Testis (tissue), 3 donors: Measurements from ENCODE around the gene NFILZ. TPM values are rescaled to one million over a fixed set of nuclear protein-coding genes. Genes with fewer than 3 reads are reported as not detected.
A peak's percentile ranks its signal among the peaks of the same experiment; 100 is the strongest.

ENCODE experiments used
- DNase-seq: peaks from one replicate; pipeline ENCODE4 v3.0.0-alpha.2; 2019
- H3K27ac ChIP-seq, 2 donors: fragments of 200-600 bp; sonication (generic); one replicate each; pipeline ENCODE4 v1.5.1; 2019
- H3K27me3 ChIP-seq: fragments of 200-600 bp; sonication (generic); one replicate; pipeline ENCODE4 v1.5.1; 2019
- H3K36me3 ChIP-seq: fragments of 200-600 bp; sonication (generic); one replicate; pipeline ENCODE4 v1.5.1; 2017; ENCODE audit warnings: low read depth; ENCODE audit errors: missing control alignments
- H3K4me1 ChIP-seq: fragments of 200-600 bp; sonication (generic); one replicate; pipeline ENCODE4 v1.5.1; 2019
- H3K4me3 ChIP-seq, 2 donors: fragments of 200-600 bp; sonication (generic); one replicate each; pipeline ENCODE4 v1.5.1; 2017 to 2019
- H3K9me3 ChIP-seq: fragments of 200-600 bp; sonication (generic); one replicate; pipeline ENCODE4 v1.5.1; 2017
- POLR2A ChIP-seq: fragments of 450-650 bp; IDR thresholded peaks from one replicate; pipeline ENCODE4 v1.6.1; 2017; ENCODE audit warnings: antibody characterized with exemption, mild to moderate bottlenecking, moderate library complexity
- WGBS, 2 donors: methylation state at CpG; one replicate each; pipeline ENCODE4 v1.1.5; 2018; 5-methylcytosine and 5-hydroxymethylcytosine counted together
- intact Hi-C: fragments of 100-400 bp; cut with DNase I; formaldehyde crosslinking; loops from one replicate; pipeline ENCODE4 v1.15.1; 2023; ENCODE audit warnings: low total_unique reads
- polyA plus RNA-seq: library from polyadenylated mRNA; stranded (reverse); fragments of 350-450 nt; fragmentation: Illumina TruSeq; extraction: RNeasy Lipid Tissue Mini Kit (QIAGEN cat#74804); gene quantifications from one replicate; pipeline ENCODE4 v1.2.3, GENCODE V29; 2014; ENCODE audit warnings: low read depth, low replicate concordance; ENCODE audit not compliant: insufficient read depth
- total RNA-seq, 2 donors: library from RNA; depleted of rRNA; stranded (reverse); fragments of >200 nt; gene quantifications; one replicate each; pipeline ENCODE4 v1.2.3, GENCODE V29; 2016
- TF ChIP-seq, protein P1 (sequence below), 3 experiments: fragments of 450-650 bp in 2 of 3; fragments of 200-600 bp in 1 of 3; sonication (generic) in 1 of 3; IDR thresholded peaks; one replicate each; pipeline ENCODE4 v1.5.1; 2016 to 2019; ENCODE audit warnings: antibody characterized with exemption in 3 of 3, mild to moderate bottlenecking in 2 of 3, moderate library complexity in 1 of 3

NFILZ gene
- total and polyA plus RNA-seq, 3 donors from 2014 or later, result 1.4 to 4.6 (median 4.0) TPM

DNA sequence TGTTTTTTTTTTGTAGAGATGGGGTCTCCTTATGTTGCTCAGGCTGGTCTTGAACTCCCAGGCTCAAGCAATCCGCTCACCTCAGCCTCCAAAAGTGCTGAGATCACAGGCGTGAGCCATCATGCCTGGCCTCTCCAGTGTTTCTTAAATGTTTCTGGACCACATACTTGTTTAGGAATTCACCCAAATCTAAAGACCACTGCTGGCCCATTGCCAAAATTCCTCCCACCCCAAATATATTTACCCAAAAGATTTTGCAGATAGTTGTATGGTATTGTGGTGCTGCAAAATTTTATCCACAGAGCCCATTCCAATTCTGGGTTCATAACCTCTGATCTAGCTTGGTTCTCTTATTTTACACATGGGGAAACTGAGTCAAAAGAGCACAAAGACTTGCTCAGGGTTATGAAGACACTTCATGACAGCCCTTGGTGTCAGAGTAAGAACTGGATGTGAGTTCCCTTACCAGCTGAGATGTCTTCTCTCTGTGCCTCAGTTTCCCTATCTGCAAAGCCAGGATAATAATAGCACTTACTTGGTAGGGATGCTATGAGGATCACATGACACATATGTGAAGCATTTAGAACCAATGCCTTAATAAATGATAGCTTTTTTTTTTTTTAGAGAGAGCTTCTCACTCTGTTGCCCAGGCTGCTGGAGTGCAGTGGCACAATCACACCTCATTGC, 10.9 kb downstream of the NFILZ start:
- 84 to 87% methylated on average over 2 of the region's 2 CpGs for WGBS, 2 donors
- no peaks in the 10 kb centered on the region for H3K9me3 ChIP-seq
- intact Hi-C loops, result no loop called here
- H3K4me1 ChIP-seq, result no peaks in the 10 kb centered on the region
- no peaks in the 10 kb centered on the region for H3K36me3 ChIP-seq
- no peak for DNase-seq
- no peak overlapping the region for H3K27ac ChIP-seq
- H3K4me3 ChIP-seq, result no peak overlapping the region
- H3K27me3 ChIP-seq, result no peaks in the 10 kb centered on the region
- TF ChIP-seq POLR2A, result no peak
- TF ChIP-seq, protein P1, sequence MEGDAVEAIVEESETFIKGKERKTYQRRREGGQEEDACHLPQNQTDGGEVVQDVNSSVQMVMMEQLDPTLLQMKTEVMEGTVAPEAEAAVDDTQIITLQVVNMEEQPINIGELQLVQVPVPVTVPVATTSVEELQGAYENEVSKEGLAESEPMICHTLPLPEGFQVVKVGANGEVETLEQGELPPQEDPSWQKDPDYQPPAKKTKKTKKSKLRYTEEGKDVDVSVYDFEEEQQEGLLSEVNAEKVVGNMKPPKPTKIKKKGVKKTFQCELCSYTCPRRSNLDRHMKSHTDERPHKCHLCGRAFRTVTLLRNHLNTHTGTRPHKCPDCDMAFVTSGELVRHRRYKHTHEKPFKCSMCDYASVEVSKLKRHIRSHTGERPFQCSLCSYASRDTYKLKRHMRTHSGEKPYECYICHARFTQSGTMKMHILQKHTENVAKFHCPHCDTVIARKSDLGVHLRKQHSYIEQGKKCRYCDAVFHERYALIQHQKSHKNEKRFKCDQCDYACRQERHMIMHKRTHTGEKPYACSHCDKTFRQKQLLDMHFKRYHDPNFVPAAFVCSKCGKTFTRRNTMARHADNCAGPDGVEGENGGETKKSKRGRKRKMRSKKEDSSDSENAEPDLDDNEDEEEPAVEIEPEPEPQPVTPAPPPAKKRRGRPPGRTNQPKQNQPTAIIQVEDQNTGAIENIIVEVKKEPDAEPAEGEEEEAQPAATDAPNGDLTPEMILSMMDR (IDR thresholded peaks at IDR 0.05), result no peak

DNA sequence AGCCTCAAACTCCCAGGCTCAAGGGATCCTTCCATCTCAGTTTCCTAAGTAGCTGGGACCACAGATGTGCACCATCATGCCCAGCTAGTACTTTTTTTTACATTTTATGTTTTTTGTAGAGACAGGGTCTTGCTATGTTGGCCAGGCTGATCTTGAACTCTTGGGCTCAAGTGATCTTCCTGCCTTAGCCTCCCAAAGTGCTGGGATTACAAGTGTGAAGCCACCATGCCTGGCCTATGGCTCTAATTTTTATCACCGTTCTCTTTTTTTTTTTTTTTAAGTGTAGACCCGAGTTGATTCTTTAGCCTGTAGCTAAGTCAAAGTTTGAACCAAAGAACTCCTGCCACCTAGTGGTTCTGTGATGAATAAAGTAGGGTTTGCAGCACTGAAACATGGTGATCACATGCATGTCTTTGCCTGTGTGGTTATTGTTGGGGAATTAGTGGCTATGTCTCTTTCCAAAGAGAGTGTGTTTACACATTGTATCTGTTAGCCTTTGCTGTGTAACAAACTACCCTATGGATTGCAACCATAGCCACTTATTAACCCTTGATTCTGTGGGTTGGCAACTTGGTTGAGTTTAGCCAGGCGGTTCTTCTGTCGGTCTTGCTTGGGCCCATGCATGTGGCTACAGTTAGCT, 11.6 kb downstream of the NFILZ start:
- H3K27me3 ChIP-seq, result no peaks in the 10 kb centered on the region
- no peak for TF ChIP-seq POLR2A
- TF ChIP-seq, protein P1 (IDR thresholded peaks at IDR 0.05), result peak; percentile 17 to 43 (median 42)
- 58 to 64% methylated on average over 4 of the region's 4 CpGs for WGBS, 2 donors
- H3K4me3 ChIP-seq, result no peak overlapping the region
- H3K4me1 ChIP-seq, result no peaks in the 10 kb centered on the region
- no peak for DNase-seq
- H3K27ac ChIP-seq, result no peak overlapping the region
- intact Hi-C loops, result no loop called here
- no peaks in the 10 kb centered on the region for H3K36me3 ChIP-seq
- no peaks in the 10 kb centered on the region for H3K9me3 ChIP-seq

GRCh38 chr19:8642561-8642960, 12.1 kb downstream of the NFILZ start:
- H3K36me3 ChIP-seq, result no peaks in the 10 kb centered on the region
- no peaks in the 10 kb centered on the region for H3K9me3 ChIP-seq
- no peaks in the 10 kb centered on the region for H3K4me1 ChIP-seq
- no peak for DNase-seq
- no peak for TF ChIP-seq POLR2A
- TF ChIP-seq, protein P1 (IDR thresholded peaks at IDR 0.05), result no peak
- intact Hi-C loops, result no loop called here
- no peak overlapping the region for H3K27ac ChIP-seq
- 83 to 87% methylated on average over 5 of the region's 5 CpGs for WGBS, 2 donors
- H3K4me3 ChIP-seq, result no peak overlapping the region
- no peaks in the 10 kb centered on the region for H3K27me3 ChIP-seq

GRCh38 chr19:8643860-8644653, 13.6 kb downstream of the NFILZ start:
- Histone ChIP-seq H3K27ac (no peak overlapping the region), H3K27me3 (no peaks in the 10 kb centered on the region), H3K36me3 (no peaks in the 10 kb centered on the region), H3K4me3 (no peak overlapping the region), H3K9me3 (no peaks in the 10 kb centered on the region), H3K4me1 (no peaks in the 10 kb centered on the region)
- intact Hi-C loops, result no loop called here
- 74 to 82% methylated on average over 6 to 7 of the region's 7 CpGs for WGBS, 2 donors
- DNase-seq, result no peak
- TF ChIP-seq, protein P1 (IDR thresholded peaks at IDR 0.05), result no peak
- TF ChIP-seq POLR2A, result no peak
